GM19463 (cell line): Measurements from ENCODE around the gene MAMLD1.

Experiments used
- ATAC-seq: cut with Tn5 transposase; IDR thresholded peaks from one replicate; pipeline ENCODE4 v1.9.1; 2021; ENCODE audit warnings: mild to moderate bottlenecking, moderate library complexity; ENCODE audit not compliant: unreplicated experiment

Gene MAMLD1

DNA sequence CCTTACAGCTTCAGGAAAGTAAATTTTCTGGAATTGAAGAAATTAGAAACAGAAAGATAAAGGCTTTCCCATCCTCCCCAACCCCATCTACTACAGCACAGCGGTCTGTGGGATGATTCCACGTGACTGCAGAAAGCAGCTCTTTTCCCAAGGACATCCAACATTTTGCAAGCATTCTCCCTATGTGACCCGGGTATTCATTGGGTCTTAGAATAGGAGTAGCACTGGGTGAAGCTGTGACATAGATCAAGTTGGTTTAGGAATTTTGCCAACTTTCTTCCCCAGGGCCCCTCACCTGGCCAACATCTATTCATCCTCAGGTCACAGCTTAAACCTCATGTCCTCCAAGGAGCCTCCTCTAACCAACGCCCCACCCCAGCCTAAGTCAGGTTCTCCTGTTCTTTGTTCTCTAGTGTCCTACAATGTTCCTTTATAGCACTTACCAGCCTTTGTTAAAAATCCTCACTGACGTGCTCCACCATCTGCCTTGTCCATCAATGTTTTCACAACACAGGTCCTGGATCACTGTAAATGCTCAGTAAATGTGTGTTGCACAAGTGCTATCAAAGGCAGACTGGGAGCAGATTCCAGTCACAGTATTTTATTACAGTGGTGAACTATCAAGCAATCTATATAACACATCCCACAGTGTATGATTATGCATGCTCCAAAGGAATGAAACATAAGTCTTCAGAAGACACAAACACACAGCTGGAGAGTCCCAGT is 124.4 kb downstream of the MAMLD1 start:
- ATAC-seq = no peak

DNA sequence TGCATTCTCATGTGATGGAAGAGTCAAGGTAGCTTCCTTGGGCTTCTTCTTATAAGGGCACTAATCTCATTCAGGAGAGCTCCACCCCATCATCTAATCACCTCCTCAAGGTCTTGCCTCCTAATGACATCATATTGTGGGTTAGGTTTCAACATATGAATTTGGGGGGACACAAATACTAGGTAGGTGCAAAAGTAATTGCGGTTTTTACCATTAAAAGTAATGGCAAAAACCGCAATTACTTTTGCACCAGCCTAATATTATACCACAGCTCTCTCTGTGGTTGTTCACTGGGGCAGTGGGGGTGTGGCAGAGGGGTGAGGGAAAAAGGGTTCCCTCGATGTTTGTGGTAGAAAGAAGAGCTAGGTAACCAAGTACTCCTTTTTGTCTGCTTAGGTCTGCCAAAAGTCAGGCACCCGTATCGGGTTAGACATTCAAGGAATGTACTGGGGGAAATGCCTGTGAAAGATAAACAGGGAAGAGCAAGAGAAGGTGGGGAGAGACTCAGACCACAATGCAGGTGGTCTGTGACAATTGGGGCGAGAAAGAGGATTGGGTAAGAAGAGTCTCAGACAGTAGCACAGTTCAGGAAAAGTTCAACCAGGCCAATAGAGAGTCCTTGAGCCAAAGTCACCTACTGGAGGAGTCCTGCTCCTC is 126.4 kb downstream of the MAMLD1 start:
- no peak for ATAC-seq

GRCh38 chrX:150495496-150495895 is 132.4 kb downstream of the MAMLD1 start:
- no peak for ATAC-seq

- no peak for ATAC-seq
Measured at GRCh38 chrX:150499240-150499639, 136.1 kb downstream of the MAMLD1 start.

- ATAC-seq = no peak
Measured at GRCh38 chrX:150502091-150502490, 139.0 kb downstream of the MAMLD1 start.

GRCh38 chrX:150502979-150503897 is 140.1 kb downstream of the MAMLD1 start:
- no peak for ATAC-seq

DNA sequence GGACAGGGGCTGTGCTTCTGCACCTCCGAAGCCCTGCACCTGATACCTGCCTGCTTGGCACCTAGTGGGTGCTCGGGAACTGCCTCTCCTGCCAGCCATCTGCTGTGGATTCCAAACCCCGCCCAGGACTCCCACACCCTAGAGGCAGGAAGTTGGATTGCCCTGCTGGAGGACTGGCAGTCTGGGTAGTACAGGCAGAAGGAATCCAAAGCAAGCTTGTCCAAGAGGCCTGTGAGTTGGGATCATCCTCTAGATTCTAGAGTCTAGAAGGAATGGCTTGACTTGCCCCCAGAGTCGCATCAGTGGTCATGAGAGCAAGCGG is 140.7 kb downstream of the MAMLD1 start:
- no peak for ATAC-seq

DNA sequence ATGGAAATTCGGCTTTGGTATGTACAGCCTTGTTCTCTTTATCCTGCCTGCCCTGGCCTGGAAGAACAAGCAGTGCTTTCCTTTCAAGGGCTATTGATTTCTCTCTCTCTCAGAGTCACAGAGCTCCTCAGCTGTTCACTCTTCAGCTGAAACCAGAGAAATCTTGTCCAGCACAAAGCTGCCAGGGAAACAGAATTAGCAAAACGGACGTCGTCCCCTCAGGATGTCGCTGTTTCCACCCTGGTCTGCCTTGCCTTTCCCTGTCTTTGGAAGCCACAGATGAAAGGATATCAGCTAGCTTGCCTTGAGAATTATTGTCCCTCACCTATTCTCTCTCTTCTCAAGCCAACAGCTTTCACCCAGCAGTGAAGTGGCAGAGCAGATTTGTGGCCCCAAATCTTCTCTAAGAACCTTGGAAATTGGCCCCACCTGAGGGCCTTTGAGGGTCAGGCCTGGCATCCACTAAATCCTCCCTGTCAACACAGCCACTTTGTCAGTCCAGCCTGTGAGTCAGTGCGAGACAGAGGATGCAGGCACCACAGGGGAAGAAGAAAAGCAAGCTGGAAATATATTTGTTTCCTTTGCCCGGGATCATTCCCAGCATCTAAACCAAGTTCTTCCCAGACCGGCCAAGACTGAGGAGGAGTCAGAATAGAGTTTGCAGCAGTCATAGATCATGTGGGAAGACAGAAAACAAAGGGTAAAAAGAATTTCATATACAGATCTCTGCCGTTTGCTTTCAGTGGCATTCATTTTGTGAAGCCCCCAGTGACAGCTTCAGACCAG is 141.5 kb downstream of the MAMLD1 start:
- no peak for ATAC-seq

DNA sequence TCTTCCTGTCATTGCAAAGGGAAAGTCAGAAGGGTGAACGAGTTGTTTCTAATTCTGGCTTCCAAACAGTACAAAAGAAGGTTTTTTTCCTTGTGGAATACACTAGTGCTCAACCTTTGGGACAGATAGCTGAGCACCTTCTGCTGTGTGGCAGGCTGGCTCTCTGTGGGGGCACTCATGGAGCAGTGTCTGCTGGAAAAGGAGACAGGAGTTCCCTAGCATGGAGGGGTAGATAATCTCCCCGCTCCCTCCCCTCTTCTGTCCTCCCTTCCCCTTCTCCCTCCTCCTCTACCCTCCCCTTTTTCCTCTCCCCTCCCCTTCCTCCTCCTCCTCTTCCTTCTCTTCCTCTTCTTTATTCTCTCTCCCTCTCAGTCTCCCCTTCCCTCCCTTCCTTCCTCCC is 142.9 kb downstream of the MAMLD1 start:
- no peak for ATAC-seq

DNA sequence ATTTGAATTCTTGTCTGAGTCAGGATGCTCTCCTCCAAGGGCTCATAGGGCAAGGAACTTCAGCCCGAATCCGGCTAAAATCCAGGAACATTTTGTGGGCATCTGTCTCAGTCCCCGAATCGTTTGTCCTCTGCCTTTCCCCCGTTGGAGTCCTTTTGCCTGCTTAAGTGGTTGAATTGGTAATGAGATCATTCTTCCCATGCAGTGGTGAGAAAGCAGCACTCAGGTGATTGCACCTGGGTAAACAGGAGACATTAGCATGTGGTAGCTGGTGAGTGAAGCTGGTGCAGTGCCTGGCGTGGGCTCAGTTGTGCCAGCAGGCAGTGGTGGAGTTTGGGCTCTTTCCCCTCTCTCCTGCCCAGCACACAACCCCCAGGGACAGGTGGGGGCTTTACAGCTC is 143.4 kb downstream of the MAMLD1 start:
- ATAC-seq = no peak

- ATAC-seq = no peak
Measured at GRCh38 chrX:150507251-150507856, 144.2 kb downstream of the MAMLD1 start.

GRCh38 chrX:150508018-150508417 is 144.9 kb downstream of the MAMLD1 start:
- no peak for ATAC-seq

- no peak for ATAC-seq
Measured at GRCh38 chrX:150508451-150509367, 145.6 kb downstream of the MAMLD1 start.

GRCh38 chrX:150509703-150510102 is 146.6 kb downstream of the MAMLD1 start:
- no peak for ATAC-seq

GRCh38 chrX:150512461-150512901 is 149.4 kb downstream of the MAMLD1 start:
- ATAC-seq = no peak

DNA sequence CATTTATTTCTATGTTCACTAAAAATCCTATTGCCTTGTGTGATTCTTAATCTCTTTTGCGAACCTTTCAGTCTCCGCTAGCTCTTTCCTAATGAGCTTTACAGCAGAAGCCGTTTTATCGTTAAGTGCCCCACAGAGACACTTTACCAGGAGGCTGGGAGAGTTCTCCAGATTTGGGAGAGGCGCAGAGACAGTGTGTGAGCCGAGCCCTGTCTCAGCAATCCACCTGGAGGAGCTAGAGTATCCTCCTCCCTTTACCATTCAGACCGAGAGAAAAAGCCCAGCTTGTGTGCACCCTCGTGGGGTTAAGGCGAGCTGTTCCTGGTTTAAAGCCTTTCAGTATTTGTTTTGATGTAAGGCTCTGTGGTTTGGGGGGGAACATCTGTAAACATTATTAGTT is 150.4 kb downstream of the MAMLD1 start:
- ATAC-seq = no peak

DNA sequence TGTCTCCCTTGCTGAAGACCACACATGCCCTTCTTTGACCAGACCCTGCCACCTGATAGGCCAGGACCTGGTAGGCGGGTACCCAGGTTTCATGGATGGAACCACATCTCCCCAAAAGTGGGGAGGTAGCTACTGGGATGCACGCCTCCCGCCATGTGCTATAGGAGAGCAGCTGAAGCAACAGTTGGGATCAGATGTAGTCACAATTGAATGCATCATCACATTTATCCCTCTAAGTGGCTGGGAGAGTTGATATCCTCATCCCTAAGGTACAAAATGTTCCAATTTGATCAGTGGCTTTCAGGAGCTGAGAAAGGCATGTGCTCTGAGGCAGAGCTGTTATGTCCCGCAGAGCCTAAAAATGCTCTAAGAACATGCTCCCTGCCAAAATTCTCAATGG is 151.3 kb downstream of the MAMLD1 start:
- ATAC-seq = no peak

DNA sequence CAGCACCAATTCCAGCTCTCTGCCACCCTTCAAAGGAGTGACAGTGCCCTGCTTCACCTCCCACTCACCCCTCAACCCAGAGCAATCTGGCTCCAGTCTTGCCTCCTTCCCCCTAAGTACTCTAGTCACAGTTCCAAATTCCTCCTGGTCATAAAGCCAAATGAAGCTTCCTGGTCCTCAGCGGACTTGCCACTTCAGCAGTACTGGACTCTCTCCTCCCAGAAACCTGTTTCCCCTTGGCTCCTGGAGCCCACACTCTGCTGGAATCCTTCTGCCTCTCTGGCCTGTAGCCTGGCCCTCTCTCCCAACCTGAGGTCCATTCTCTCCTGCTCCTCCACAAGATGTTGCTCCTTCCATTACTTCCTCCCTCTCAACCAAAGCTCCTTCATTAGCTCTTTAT is 152.7 kb downstream of the MAMLD1 start:
- ATAC-seq = no peak

DNA sequence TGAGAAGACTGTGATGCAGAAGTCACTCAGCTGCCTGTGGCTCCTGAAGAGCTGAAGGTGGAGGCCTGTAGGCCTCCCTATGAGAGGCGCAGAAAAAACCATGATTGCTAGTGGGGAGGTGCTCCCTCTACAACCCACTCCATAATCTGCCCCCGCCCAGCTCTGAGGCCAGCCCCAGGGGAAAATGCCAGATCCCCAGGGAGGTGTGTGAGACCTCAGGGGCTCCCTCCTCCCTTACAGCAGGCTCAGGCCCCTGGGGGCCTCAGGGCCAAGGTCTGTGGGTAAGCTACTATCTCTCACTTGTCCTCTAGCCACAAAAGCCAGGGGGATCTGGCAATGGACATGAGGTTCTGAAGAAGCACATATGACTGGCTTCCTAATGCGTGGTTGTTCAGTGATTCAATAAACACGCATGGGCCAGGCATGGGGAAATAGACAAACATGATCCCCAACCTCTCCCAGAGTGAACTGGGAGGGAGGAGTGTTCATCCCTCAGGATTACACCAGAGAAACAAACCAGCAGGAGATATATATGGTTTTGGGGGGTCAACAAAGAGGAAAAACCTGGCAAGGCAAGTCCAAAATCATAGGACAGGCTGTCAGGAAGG is 154.3 kb downstream of the MAMLD1 start:
- ATAC-seq = no peak
